Measurements from ENCODE around the gene PRKD2.
"Not testable (repeated sequence)": the region's sequence is repeated elsewhere in the genome, so short reads cannot be mapped to it uniquely, and the experiment has no call there.

PRKD2 gene

DNA sequence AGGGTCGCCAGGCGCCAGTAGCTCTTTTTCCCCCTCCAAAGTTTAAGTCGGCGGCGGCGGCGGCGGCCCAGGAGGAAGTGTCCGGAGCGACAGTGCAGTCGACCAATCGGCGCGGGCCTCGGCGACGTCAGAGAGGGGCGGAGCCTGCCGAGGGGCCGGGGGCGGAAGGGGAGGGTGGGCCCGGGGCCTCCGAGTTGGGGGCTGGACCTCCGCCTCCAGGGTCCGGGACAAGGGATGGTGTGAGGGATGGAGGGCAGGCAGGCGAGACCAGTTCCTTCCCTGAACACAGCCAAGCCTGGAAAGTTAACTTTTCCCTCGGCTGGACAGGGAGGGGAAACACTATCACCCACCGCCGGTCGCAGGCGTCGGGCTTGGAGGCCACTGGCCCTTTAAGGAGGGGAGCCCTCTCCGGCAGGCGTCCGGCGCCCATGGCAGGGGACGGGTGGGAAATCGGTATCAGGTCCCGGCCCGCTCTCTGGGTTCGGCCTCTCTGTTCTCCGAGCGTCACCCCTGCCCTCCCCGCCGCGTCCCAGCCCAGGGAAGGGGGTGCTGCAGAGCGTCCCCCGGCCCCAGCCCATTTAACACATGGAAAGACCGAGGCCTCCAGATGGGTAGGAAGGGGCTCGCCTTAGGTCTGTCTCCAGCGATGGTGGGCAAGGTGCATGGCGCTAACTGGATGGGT lies at the start of gene PRKD2:
TSS of gene PRKD2 (minus strand) at position 81 of the 682 bp plus-strand sequence. CDS start 744 bp downstream, outside the sequence.
- Mint-ChIP-seq H3K27me3 (ENCODE audit: low read depth) (no peaks in the 10 kb centered on the region), H3K27ac (peak within 1 kb of the TSS; percentile 94), H3K4me1 (ENCODE audit: low read depth) (peaks cover 42% of the 10 kb centered on the region), H3K4me3 (peak within 1 kb of the TSS; percentile 96), H3K9me3 (no peaks in the 10 kb centered on the region), H3K36me3 (ENCODE audit: low read depth) (peaks cover 42% of the 10 kb centered on the region)

DNA sequence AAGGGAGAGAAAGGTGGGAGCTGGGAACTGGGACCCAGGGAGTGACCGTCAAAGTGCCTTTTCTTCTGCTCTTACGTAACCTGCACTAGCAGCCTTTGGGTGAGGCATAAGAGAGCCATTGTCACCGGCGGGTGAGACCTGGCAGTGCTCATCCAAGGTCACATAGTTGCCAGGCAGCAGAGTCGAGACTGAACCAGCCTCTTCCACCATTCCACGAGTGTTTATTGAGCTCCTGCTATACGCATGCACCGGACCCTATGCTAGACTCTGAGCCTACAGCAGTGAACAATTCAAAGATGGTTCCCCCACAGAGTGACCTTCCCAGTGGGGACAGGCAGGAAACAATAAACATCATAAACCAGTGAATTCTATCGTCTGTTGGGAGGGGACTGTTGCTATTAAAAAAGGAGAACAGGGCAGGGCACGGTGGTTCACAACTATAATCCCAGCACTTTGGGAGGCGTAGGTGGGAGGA lies 47.9 kb upstream of the PRKD2 start:
- Mint-ChIP-seq H3K27me3 (ENCODE audit: low read depth) (no peaks in the 10 kb centered on the region), H3K9me3 (no peaks in the 10 kb centered on the region), H3K27ac (no peak overlapping the region), H3K4me3 (no peak overlapping the region), H3K36me3 (ENCODE audit: low read depth) (peaks cover 1% of the 10 kb centered on the region), H3K4me1 (ENCODE audit: low read depth) (peaks cover 2% of the 10 kb centered on the region)

DNA sequence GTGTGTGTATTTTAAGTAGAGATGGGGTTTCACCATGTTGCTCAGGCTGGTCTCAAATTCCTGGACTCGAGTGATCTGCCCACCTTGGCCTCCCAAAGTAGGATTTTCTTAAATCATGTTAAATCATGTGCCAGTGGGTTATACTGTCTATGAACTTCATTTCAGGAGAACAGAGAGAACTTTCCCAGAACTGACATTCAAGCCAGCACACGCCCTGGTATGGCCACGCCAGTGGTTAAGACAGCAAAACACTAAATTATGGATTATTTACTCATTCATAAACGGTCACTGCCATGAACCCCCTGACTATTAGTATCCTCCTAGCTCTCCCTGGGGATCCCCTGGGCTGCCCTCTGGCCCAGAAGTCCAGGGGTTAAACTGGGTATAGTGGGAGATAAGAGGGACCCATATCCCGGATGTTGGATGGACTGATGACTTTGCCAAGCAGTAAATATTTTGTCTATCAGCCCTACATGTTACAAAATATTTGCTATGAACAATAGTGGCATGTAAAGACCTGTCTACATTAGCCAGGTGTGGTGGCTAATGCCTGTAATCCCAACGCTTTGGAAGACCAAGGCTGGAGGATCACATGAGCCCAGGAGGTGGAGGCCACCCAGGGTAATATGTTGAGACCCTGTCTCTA lies 45.5 kb upstream of the PRKD2 start:
- H3K27me3 Mint-ChIP-seq (ENCODE audit: low read depth) = no peaks in the 10 kb centered on the region
- H3K9me3 Mint-ChIP-seq = no peaks in the 10 kb centered on the region
- no peak overlapping the region for H3K4me3 Mint-ChIP-seq
- H3K36me3 Mint-ChIP-seq (ENCODE audit: low read depth) = peaks cover 1% of the 10 kb centered on the region
- H3K27ac Mint-ChIP-seq = no peak overlapping the region
- H3K4me1 Mint-ChIP-seq (ENCODE audit: low read depth) = peaks cover 2% of the 10 kb centered on the region

DNA sequence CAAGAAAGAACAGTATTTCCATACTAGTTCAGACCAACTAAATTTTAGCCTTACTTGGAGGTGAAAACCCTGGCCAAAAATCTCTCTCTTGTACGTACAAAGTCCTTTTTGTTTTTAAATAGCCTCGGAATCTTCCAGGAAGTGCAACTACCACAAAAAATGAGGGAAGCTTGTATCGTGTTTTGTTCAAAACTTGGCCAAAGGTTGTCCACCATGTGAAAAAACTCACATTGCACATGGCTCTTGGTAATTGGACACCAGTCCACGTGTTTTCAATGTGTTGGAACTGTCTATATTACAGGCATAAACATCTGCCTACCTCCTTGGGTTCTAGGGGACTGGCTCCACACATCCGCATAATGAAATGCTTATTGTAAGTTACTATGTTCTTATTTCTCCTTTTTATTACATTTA lies 44.5 kb upstream of the PRKD2 start:
- Mint-ChIP-seq H3K4me1 (ENCODE audit: low read depth) (no peaks in the 10 kb centered on the region), H3K36me3 (ENCODE audit: low read depth) (no peaks in the 10 kb centered on the region), H3K27ac (no peak overlapping the region), H3K4me3 (no peak overlapping the region), H3K9me3 (no peaks in the 10 kb centered on the region), H3K27me3 (ENCODE audit: low read depth) (no peaks in the 10 kb centered on the region)

DNA sequence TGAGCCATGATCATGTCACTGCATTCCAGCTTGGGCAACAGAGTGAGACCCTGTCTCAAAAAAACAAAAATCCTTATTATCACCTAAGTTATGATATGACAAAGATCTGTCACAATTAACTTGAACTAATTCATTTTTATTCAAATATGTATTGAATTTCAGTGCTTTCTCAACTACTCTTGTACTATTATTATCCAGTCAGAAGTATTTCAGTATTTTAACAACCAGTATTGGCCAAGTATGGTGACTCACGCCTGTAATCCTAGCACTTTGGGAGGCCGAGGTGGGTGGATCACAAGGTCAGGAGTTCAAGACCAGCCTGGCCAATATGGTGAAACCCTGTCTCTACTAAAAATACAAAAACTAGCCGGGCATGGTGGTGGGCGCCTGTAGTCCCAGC lies 44.0 kb upstream of the PRKD2 start:
- not testable (repeated sequence) for H3K36me3 Mint-ChIP-seq (ENCODE audit: low read depth); H3K4me1 Mint-ChIP-seq (ENCODE audit: low read depth)

DNA sequence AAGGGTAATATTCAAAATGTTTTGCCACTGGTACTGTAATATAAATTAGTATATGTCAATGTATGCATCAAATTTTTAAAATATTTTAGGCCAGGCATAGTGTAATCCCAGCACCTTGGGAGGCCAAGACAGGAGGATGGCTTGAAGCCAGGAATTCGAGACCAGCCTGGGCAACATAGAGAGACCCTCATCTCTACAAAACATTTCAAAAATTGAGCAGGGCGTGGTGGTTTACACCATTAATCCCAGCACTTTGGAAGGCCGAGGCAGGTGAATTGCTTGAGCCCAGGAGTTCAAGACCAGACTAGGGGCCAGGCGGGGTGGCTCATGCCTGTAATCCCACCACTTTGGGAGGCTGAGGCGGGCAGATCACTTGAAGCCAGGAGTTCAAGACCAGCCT lies 43.4 kb upstream of the PRKD2 start:
- no peak overlapping the region for H3K4me3 Mint-ChIP-seq
- no peaks in the 10 kb centered on the region for H3K9me3 Mint-ChIP-seq
- H3K4me1 Mint-ChIP-seq (ENCODE audit: low read depth) = no peaks in the 10 kb centered on the region
- H3K27ac Mint-ChIP-seq = no peak overlapping the region
- no peaks in the 10 kb centered on the region for H3K36me3 Mint-ChIP-seq (ENCODE audit: low read depth)
- no peaks in the 10 kb centered on the region for H3K27me3 Mint-ChIP-seq (ENCODE audit: low read depth)

More for the DNA sequence above, 44.0 kb upstream of the PRKD2 start:
- H3K4me3 Mint-ChIP-seq; H3K9me3 Mint-ChIP-seq; H3K27ac Mint-ChIP-seq; H3K27me3 Mint-ChIP-seq (ENCODE audit: low read depth): not testable (repeated sequence)

DNA sequence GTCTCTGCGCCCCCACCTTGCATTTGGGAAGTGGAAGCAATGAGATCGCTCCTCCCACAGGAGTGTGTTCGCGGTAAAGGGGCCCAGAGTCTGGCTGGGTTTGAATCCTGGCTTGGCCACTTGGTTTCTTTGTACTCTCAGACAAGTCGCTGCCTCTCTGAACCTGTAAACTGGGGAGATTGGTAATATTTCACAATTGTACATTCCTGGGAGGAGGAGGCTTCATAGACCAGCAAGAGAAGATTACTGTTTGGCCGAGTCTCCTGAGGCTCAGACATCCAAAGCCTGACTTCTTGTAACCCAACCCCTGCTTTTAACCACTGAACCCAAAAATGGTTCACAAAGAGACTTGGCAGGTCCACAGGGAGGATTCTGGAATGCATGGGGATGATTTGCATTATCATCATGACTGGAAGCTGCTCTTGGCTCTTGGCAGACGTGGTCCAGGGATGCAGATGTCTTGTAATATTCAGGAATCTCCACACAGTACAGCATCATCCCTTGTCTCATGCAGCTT lies 43.0 kb upstream of the PRKD2 start:
- Mint-ChIP-seq H3K36me3 (ENCODE audit: low read depth) (no peaks in the 10 kb centered on the region), H3K9me3 (no peaks in the 10 kb centered on the region), H3K27ac (no peak overlapping the region), H3K27me3 (ENCODE audit: low read depth) (no peaks in the 10 kb centered on the region), H3K4me3 (no peak overlapping the region), H3K4me1 (ENCODE audit: low read depth) (no peaks in the 10 kb centered on the region)

DNA sequence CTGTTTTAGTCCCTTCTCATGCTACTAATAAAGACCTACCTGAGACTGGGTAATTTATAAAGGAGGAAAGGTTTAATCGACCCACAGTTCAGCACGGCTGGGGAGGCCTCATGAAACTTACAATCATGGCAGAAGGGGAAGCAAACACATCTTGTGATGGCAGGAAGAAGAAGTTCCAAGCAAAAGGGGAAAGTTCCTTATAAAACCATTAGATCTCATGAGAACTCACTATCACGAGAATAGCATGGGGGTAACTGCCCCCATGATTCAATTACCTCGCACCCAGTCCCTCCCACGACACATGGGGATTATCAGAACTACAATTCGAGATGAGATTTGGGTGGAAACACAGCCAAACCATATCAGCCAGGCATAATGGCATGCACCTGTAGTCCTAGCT lies 42.3 kb upstream of the PRKD2 start:
- Mint-ChIP-seq H3K4me3 (no peak overlapping the region), H3K27ac (no peak overlapping the region), H3K36me3 (ENCODE audit: low read depth) (no peaks in the 10 kb centered on the region), H3K4me1 (ENCODE audit: low read depth) (no peaks in the 10 kb centered on the region), H3K9me3 (no peaks in the 10 kb centered on the region), H3K27me3 (ENCODE audit: low read depth) (no peaks in the 10 kb centered on the region)

DNA sequence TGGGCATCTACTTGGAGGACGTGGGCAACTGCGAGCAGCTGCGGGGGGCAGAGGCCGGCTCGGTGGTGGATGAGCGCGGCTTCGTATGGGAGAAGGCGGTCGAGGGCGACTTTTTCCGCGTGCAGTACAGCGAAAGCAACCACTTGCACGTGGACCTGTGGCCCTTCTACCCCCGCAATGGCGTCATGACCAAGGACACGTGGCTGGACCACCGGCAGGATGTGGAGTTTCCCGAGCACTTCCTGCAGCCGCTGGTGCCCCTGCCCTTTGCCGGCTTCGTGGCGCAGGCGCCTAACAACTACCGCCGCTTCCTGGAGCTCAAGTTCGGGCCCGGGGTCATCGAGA lies 39.6 kb upstream of the PRKD2 start:
- H3K9me3 Mint-ChIP-seq = no peaks in the 10 kb centered on the region
- no peaks in the 10 kb centered on the region for H3K36me3 Mint-ChIP-seq (ENCODE audit: low read depth)
- H3K4me3 Mint-ChIP-seq = no peak overlapping the region

DNA sequence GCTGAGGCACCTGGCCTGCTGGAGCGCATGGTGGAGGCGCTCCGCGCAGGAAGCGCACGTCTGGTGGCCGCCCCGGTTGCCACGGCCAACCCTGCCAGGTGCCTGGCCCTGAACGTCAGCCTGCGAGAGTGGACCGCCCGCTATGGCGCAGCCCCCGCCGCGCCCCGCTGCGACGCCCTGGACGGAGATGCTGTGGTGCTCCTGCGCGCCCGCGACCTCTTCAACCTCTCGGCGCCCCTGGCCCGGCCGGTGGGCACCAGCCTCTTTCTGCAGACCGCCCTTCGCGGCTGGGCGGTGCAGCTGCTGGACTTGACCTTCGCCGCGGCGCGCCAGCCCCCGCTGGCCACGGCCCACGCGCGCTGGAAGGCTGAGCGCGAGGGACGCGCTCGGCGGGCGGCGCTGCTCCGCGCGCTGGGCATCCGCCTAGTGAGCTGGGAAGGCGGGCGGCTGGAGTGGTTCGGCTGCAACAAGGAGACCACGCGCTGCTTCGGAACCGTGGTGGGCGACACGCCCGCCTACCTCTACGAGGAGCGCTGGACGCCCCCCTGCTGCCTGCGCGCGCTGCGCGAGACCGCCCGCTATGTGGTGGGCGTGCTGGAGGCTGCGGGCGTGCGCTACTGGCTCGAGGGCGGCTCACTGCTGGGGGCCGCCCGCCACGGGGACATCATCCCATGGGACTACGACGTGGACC lies 39.1 kb upstream of the PRKD2 start:
- Mint-ChIP-seq H3K9me3 (no peaks in the 10 kb centered on the region), H3K4me3 (no peak overlapping the region), H3K27me3 (ENCODE audit: low read depth) (no peaks in the 10 kb centered on the region), H3K27ac (no peak overlapping the region), H3K4me1 (ENCODE audit: low read depth) (peaks cover 7% of the 10 kb centered on the region), H3K36me3 (ENCODE audit: low read depth) (no peaks in the 10 kb centered on the region)

More for the DNA sequence above, 39.6 kb upstream of the PRKD2 start:
- H3K27me3 Mint-ChIP-seq (ENCODE audit: low read depth) = no peaks in the 10 kb centered on the region
- peaks cover 7% of the 10 kb centered on the region for H3K4me1 Mint-ChIP-seq (ENCODE audit: low read depth)
- H3K27ac Mint-ChIP-seq = no peak overlapping the region

DNA sequence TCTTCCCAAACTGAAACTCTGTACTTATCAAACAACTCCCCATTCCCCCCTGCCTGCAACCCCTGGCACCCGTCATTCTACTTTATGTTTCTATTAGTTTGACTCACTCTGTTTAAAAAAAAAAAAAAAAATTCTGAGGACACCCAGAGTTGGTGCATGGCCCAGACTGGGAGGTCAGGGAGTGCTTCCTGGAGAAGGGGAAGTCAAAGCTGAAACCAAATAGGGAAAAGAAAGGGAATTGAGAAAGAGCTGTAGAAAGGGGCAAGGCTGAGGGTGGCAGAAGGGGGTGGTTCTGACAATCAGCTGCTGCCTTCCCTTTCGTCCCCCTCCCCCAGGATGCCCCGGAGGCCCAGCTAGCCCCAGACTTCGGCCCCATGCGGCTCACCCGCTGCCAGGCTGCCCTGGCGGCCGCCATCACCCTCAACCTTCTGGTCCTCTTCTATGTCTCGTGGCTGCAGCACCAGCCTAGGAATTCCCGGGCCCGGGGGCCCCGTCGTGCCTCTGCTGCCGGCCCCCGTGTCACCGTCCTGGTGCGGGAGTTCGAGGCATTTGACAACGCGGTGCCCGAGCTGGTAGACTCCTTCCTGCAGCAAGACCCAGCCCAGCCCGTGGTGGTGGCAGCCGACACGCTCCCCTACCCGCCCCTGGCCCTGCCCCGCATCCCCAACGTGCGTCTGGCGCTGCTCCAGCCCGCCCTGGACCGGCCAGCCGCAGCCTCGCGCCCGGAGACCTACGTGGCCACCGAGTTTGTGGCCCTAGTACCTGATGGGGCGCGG lies 38.4 kb upstream of the PRKD2 start:
- H3K27ac Mint-ChIP-seq = no peak overlapping the region
- peaks cover 7% of the 10 kb centered on the region for H3K4me1 Mint-ChIP-seq (ENCODE audit: low read depth)

DNA sequence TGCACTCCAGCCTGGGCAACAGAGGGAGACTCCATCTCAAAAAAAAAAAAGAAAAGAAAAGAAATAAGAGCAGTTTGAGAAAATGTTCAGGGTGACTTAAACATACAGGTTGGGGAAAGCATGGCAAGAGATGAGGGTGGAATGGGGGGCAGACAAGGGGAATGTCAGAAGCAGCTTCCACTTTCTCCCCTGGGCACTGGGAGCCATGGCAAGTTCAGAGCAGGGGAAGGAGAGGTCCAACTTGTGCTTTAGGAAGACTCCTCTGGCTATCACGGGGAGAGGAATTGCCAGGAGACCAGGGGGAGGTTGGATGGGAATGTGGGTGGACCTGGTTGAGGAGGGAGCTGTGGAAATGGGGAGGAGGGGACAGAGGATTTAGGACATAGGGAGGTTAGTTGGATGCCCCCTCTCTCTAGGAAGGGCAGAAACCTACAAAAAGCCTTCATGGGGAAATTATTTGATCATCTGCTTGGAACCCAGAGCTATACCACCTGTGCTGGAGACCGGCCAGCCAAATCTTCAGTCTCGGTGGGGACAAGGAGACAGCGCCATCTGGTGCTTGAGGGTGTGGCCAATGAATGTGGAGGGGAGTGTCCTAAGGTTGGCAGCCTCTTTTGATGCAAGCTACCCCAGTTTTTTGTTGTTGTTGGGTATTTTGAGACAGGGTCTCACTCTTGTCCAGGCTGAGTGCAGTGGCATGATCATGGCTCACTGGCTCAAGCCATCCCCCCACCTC lies 36.7 kb upstream of the PRKD2 start:
- peaks cover 8% of the 10 kb centered on the region for H3K4me1 Mint-ChIP-seq (ENCODE audit: low read depth)
- no peak overlapping the region for H3K4me3 Mint-ChIP-seq
- H3K36me3 Mint-ChIP-seq (ENCODE audit: low read depth) = peaks cover 2% of the 10 kb centered on the region
- no peaks in the 10 kb centered on the region for H3K27me3 Mint-ChIP-seq (ENCODE audit: low read depth)
- peak overlapping the region; percentile 15 for H3K27ac Mint-ChIP-seq
- no peaks in the 10 kb centered on the region for H3K9me3 Mint-ChIP-seq

More for the DNA sequence above, 38.4 kb upstream of the PRKD2 start:
- Mint-ChIP-seq H3K27me3 (ENCODE audit: low read depth) (no peaks in the 10 kb centered on the region), H3K9me3 (no peaks in the 10 kb centered on the region), H3K4me3 (no peak overlapping the region), H3K36me3 (ENCODE audit: low read depth) (no peaks in the 10 kb centered on the region)

DNA sequence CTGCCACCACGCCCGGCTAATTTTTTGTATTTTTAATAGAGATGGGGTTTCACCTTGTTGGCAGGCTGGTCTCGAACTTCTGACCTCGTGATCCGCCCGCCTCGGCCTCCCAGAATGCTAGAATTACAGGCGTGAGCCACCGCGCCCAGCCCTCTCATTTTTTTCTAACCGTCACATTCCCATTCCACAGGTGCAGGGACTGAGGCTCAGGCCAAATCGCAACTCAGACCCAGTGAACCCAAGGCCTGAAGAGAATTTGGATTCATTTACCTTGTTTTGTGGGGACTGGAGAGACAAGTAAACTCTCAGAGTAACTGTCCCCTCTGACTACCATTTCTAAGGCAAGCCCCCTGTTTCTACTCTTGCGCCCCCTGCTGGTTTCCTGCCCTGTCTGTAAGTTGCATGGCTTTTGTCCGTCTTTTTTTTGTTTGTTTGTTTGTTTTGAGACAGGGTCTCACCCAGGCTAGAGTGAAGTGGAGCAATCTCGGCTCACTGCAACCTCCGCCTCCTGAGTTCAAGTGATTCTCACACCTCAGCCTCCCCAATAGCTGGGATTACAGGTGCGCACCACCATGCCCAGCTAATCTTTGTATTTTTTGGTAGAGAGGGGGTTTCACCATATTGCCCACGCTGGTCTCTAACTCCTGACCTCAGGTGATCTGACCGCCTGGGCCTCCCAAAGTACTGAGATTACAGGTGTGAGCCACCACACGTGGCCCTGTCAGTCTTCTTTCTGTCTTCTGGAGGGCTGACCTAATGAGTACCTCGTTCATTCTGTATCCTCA lies 31.6 kb upstream of the PRKD2 start:
- Mint-ChIP-seq H3K9me3 (no peaks in the 10 kb centered on the region), H3K4me1 (ENCODE audit: low read depth) (peaks cover 21% of the 10 kb centered on the region), H3K4me3 (peak overlapping the region; percentile 49), H3K27ac (peak overlapping the region; percentile 1), H3K27me3 (ENCODE audit: low read depth) (no peaks in the 10 kb centered on the region), H3K36me3 (ENCODE audit: low read depth) (peaks cover 2% of the 10 kb centered on the region)

Measured in T-helper 1 cell treated with Interleukin-12 subunit alpha and Interleukin-12 subunit beta and Interleukin-4 antibody, amounts not matched to agents 30 μg/mL and 1 μg/mL, for 36 hours (primary cell).